ENCODE results near the gene ATP9A.

The ATP9A gene

DNA sequence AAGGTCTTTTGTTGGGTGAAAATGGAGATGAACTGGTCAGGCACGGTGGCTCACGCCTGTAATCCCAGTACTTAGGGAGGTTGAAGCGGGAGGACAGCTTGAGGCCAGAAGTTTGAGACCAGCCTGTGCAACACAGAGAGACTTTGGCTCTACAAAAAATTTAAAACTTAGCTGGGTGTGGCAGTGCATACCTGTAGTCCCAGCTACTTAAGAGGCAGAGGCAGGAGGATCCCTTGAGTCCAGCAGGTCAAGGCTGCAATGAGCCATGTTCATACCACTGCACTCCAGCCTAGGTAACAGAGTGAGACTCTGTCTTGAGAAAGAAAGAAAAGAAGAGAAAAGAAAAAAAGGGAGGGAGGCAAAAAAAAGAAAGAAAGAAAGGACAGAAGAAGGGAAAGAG, 134.8 kb downstream of the ATP9A start:
- no peak overlapping the region for H3K4me3 ChIP-seq (ENCODE audit: low read length)
- no peak for TF ChIP-seq CTCF (IDR thresholded peaks at IDR 0.05; ENCODE audit: insufficient read depth, low read depth, low read length, missing control alignments)
- DNase-seq (ENCODE audit: low read depth), result no peak

DNA sequence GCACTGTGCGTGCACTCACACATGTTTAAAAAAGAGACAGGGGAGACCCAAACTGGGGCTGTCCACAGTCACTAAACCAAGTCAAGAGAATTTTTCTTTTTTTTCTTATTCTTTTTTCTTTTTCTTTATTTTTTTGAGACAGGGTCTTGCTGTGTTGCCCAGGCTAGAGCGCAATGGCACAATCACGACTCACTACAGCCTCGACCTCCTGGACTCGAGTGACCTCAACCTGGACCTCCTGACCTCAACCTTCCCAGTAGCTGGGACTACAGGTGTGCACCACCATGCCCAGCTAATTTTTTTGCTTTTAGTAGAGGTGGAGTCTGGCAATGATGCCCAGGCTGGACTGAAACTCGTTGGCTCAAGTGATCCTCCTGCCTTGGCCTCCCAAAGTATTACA, 136.2 kb downstream of the ATP9A start:
- H3K4me3 ChIP-seq (ENCODE audit: low read length), result no peak overlapping the region
- no peak for TF ChIP-seq CTCF (IDR thresholded peaks at IDR 0.05; ENCODE audit: insufficient read depth, low read depth, low read length, missing control alignments)
- no peak for DNase-seq (ENCODE audit: low read depth)

GRCh38 chr20:51631011-51631950, 136.9 kb downstream of the ATP9A start:
- DNase-seq (ENCODE audit: low read depth), result peak; percentile 91
- no peak overlapping the region for H3K4me3 ChIP-seq (ENCODE audit: low read length)
- no peak for TF ChIP-seq CTCF (IDR thresholded peaks at IDR 0.05; ENCODE audit: insufficient read depth, low read depth, low read length, missing control alignments)

- no peak for TF ChIP-seq CTCF (IDR thresholded peaks at IDR 0.05; ENCODE audit: insufficient read depth, low read depth, low read length, missing control alignments)
- no peak for DNase-seq (ENCODE audit: low read depth)
- no peak overlapping the region for H3K4me3 ChIP-seq (ENCODE audit: low read length)
Measured at GRCh38 chr20:51629399-51630058, 138.7 kb downstream of the ATP9A start.

DNA sequence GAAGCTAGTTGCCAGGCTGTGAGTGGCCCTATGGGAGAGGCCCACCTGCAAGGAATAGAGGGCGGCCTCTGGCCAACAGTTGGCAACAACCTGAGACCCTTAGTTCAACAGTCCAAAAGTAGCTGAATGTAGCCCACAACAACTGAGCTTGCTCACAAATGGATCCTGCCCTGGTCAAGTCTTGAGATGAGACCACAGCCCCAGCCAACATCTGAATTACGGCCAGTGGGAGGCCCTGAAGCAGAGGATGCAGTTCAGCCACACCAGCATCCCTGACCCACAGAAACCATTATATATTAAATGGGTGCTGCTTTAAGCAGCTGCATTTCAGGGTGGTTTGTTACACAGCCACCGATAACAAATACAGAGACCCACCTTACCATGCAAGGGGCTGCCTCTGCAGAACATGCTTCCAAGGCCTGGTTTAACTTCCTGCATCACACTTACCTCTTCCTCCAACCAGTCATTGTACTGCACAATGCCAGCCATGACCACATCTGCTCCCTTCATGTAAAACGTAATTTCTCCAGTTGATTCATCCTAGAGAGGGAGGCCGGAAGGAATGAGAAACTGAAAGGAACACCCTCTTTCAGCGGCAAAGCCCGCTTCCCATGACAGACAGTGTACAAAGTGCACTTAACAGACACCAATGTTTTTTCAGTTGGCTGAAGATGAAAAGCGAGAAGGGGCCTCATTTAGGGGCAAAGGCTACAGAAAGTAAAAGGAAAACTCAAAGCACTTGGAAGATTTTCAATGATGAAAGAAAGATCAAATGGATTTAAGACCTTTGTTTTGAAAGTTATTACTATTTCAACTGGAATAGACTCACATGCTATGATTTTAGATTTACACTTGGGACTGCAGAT, 139.4 kb downstream of the ATP9A start:
- no peak overlapping the region for H3K4me3 ChIP-seq (ENCODE audit: low read length)
- no peak for TF ChIP-seq CTCF (IDR thresholded peaks at IDR 0.05; ENCODE audit: insufficient read depth, low read depth, low read length, missing control alignments)
- DNase-seq (ENCODE audit: low read depth), result peak; percentile 20

DNA sequence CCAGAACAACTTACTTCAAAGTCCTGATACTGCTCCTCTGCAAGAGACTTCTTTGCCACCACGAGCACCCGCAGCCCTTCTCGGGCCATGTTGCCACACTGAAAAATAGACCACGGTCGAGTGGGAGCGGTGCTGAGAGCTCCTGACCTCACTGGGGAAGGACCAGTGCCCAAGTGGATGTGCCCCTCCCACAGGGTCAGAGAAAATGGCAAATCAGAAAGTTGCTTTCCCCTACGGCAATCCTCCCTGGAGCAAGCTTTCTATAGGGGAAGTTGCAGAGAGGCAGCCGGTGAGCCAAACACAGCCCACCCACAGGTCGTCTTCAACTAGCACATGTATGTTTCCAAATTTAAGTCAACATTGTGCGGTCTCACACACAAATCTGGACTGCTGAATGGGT, 140.6 kb downstream of the ATP9A start:
- TF ChIP-seq CTCF (IDR thresholded peaks at IDR 0.05; ENCODE audit: insufficient read depth, low read depth, low read length, missing control alignments), result no peak
- no peak for DNase-seq (ENCODE audit: low read depth)

More for the DNA sequence above, 140.6 kb downstream of the ATP9A start:
- no peak overlapping the region for H3K4me3 ChIP-seq (ENCODE audit: low read length)
